ENCODE results near the gene RAD23A.
"Not testable (repeated sequence)": the region's sequence is repeated elsewhere in the genome, so short reads cannot be mapped to it uniquely, and the experiment has no call there.

The RAD23A gene

GRCh38 chr19:12945479-12946091 is at the start of gene RAD23A:
TSS of gene RAD23A (plus strand) at chr19:12945862. CDS start at chr19:12945949, 87 bp downstream.
- in situ Hi-C loops (cut with HindIII; ENCODE audit: low pct_ligation_motif_present, low pct_unique_long_range_greater_than_20kb, low sequenced_read_pairs): no loop called here
- peak; percentile 96 for DNase-seq

- in situ Hi-C loops (cut with HindIII; ENCODE audit: low pct_ligation_motif_present, low pct_unique_long_range_greater_than_20kb, low sequenced_read_pairs): no loop called here
- no peak for DNase-seq
These were observed 49.2 kb upstream of the RAD23A start for GRCh38 chr19:12896460-12896859.

GRCh38 chr19:12899891-12900518 is 45.7 kb upstream of the RAD23A start:
- no peak for DNase-seq
- in situ Hi-C loops (cut with HindIII; ENCODE audit: low pct_ligation_motif_present, low pct_unique_long_range_greater_than_20kb, low sequenced_read_pairs): no loop called here

GRCh38 chr19:12907166-12907565 is 38.5 kb upstream of the RAD23A start:
- DNase-seq: no peak
- in situ Hi-C loops (cut with HindIII; ENCODE audit: low pct_ligation_motif_present, low pct_unique_long_range_greater_than_20kb, low sequenced_read_pairs): no loop called here

- no peak for DNase-seq
- in situ Hi-C loops (cut with HindIII; ENCODE audit: low pct_ligation_motif_present, low pct_unique_long_range_greater_than_20kb, low sequenced_read_pairs): no loop called here
These were observed 33.1 kb upstream of the RAD23A start for GRCh38 chr19:12912571-12912970.

- in situ Hi-C loops (cut with HindIII; ENCODE audit: low pct_ligation_motif_present, low pct_unique_long_range_greater_than_20kb, low sequenced_read_pairs): no loop called here
- no peak for DNase-seq
These were observed 32.6 kb upstream of the RAD23A start for GRCh38 chr19:12913011-12913561.

- in situ Hi-C loops (cut with HindIII; ENCODE audit: low pct_ligation_motif_present, low pct_unique_long_range_greater_than_20kb, low sequenced_read_pairs): no loop called here
- DNase-seq: no peak
These were observed 31.6 kb upstream of the RAD23A start for GRCh38 chr19:12913851-12914690.

- in situ Hi-C loops (cut with HindIII; ENCODE audit: low pct_ligation_motif_present, low pct_unique_long_range_greater_than_20kb, low sequenced_read_pairs); DNase-seq: not testable (repeated sequence)
These were observed 29.8 kb upstream of the RAD23A start for GRCh38 chr19:12915860-12916259.

- in situ Hi-C loops (cut with HindIII; ENCODE audit: low pct_ligation_motif_present, low pct_unique_long_range_greater_than_20kb, low sequenced_read_pairs): no loop called here
- DNase-seq: no peak
These were observed 27.4 kb upstream of the RAD23A start for GRCh38 chr19:12918253-12918652.

- in situ Hi-C loops (cut with HindIII; ENCODE audit: low pct_ligation_motif_present, low pct_unique_long_range_greater_than_20kb, low sequenced_read_pairs): no loop called here
- DNase-seq: no peak
These were observed 24.6 kb upstream of the RAD23A start for GRCh38 chr19:12921047-12921446.

- no peak for DNase-seq
- in situ Hi-C loops (cut with HindIII; ENCODE audit: low pct_ligation_motif_present, low pct_unique_long_range_greater_than_20kb, low sequenced_read_pairs): no loop called here
These were observed 22.7 kb upstream of the RAD23A start for GRCh38 chr19:12922959-12923358.

- no peak for DNase-seq
- in situ Hi-C loops (cut with HindIII; ENCODE audit: low pct_ligation_motif_present, low pct_unique_long_range_greater_than_20kb, low sequenced_read_pairs): no loop called here
These were observed 20.9 kb upstream of the RAD23A start for GRCh38 chr19:12924621-12925310.

- in situ Hi-C loops (cut with HindIII; ENCODE audit: low pct_ligation_motif_present, low pct_unique_long_range_greater_than_20kb, low sequenced_read_pairs): no loop called here
- DNase-seq: no peak
These were observed 15.5 kb upstream of the RAD23A start for GRCh38 chr19:12930002-12930645.

GRCh38 chr19:12932392-12933286 is 13.0 kb upstream of the RAD23A start:
- no peak for DNase-seq
- in situ Hi-C loops (cut with HindIII; ENCODE audit: low pct_ligation_motif_present, low pct_unique_long_range_greater_than_20kb, low sequenced_read_pairs): no loop called here

GRCh38 chr19:12933287-12934072 is 12.2 kb upstream of the RAD23A start, which contains the start of gene FARSA:
TSS of gene FARSA (minus strand) at chr19:12933711. CDS start at chr19:12933696, 15 bp downstream.
- in situ Hi-C loops (cut with HindIII; ENCODE audit: low pct_ligation_motif_present, low pct_unique_long_range_greater_than_20kb, low sequenced_read_pairs): no loop called here
- peak; percentile 89 for DNase-seq

- in situ Hi-C loops (cut with HindIII; ENCODE audit: low pct_ligation_motif_present, low pct_unique_long_range_greater_than_20kb, low sequenced_read_pairs): no loop called here
- no peak for DNase-seq
These were observed 10.6 kb upstream of the RAD23A start for GRCh38 chr19:12935071-12935470.

GRCh38 chr19:12936582-12936981 is 9.1 kb upstream of the RAD23A start:
- in situ Hi-C loops (cut with HindIII; ENCODE audit: low pct_ligation_motif_present, low pct_unique_long_range_greater_than_20kb, low sequenced_read_pairs): no loop called here
- no peak for DNase-seq
